GM19240 (cell line): ENCODE results near the gene KPTN.

ENCODE experiments used
- DNase-seq: peaks from one replicate; pipeline ENCODE4 v3.0.0; 2011; ENCODE audit warnings: low spot score; ENCODE audit not compliant: insufficient read length

KPTN gene

DNA sequence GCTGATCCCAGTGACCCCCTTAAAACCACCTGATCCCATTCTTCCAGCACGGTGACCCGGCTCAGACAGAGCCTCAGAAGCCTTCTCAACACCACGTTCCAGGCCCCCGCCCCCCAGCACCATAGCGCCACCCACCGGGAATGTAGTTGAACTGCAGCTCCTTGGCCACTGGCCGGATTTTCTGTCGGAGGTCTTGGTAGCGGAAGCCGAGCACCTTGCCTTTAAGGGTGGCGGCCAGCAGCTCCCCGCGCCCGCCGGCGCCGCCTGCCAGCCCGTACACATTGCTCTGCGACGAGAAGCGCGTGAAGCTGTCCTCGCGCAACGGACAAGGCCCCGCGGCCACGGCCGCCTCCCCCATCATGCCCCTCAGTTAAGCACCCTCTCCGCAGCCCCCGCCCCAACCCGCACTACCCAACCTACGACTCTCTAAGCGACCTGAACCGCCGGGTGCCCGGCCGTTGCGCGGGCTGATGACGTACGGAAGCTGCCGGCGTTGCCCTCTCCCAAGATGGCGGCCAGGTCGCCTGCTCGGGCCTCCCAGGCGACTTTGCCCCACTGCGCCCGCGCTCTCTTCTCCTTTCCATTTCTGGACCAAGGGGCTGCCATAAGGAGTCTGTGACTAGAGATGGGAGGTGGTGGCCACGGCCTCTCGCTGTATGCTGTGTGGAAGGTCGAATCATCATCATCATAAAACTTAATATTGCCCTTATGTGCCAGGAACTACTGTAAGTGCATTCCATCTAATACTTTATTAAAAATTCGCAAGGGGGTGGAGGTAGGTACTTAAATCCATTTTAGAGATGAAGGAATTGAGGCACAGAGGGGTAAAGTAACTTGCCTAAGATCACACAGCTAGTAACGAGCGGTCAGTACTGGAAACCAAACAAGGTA, at the start of gene KPTN:
KPTN (minus strand) TSS at position 420 of the 891 bp plus-strand sequence; CDS start at position 361, 59 bp downstream.
- DNase-seq: peak; percentile 98

DNA sequence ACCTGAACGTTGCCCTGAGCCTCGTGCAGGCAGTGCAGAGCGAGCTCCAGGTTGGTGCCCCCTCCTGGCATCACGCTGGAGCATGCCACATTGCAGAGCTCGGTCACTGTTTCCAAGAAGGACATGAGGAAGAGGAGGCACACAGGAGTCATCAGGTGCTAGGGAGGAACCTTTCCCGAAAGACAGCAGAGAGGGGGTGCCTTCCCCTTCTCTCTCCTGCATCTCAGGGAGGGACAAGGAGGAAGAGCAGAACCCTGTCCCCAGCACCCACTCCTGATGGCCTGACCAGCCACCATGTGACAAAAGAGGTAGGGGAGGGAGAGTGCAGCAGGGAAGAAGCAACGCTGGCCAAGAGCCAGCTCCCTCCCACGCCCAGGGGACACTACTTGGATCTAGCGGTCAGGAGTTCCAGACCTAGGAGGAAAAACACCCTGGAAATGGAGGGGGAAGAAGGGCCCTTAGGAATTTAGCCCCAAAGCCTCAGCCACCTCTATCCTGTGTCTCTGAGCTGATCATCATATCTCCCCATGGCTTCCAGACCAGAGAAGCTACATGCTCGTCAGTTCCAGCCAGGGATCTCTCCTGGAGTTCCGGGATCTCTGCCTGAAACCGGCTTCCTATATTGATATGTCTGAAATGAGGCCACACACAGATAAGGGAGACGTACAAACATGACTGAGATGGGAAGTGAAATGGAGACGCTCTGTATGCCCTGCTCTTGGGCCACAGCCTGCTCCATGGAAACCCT, 47.8 kb upstream of the KPTN start:
- no peak for DNase-seq

DNA sequence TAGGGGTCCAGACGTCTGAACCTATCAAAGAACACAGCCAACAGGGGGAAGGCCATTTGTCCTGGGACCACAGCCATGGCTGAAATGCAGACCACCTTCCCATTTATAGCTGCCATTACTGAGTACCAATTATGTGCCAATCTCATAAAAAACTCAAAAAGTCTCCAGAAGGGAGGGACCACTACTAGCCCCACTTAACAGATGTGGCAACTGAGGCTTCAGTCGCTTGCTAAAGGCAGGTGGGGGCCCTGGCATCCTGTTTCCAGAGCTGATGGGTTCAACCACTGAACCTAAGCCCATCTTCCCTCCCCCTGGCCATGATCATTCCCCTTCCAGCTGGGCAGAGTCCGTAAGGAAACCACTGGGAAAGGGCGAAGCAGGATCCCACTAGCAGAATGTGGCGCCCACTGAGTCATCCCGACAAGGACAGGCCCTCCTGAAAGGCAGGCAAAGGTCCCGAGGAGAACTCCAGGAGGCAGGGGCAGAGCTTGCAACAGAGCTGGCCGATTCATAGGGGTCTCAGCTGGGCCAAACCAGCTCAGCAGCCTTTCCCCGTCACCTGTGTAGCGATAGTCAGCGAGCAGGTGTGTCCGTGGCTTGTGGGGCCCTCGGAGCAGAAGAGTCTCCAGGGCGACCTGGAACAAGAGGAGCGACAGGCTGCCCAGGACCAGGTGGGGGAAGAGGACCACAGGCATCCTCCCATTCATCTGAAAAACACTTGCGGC, 45.2 kb upstream of the KPTN start:
- no peak for DNase-seq

DNA sequence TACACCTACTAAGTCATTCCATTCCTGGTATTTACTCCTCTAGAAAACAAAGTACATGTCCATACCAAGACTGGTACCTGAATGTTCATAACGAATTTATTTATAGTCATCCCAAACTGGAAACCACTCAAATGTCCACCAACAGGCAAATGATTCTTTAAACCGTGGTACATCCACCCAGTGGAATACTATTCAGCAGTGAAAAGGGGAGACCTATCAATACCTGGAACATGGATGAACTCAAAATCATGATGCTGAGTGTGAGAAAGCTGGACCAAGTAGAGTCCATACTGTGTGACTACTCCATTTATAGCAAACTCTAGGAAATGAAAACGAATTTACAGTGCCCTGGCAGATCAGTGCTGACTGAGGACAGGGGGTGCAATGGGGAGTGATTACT, 42.8 kb upstream of the KPTN start:
- no peak for DNase-seq

DNA sequence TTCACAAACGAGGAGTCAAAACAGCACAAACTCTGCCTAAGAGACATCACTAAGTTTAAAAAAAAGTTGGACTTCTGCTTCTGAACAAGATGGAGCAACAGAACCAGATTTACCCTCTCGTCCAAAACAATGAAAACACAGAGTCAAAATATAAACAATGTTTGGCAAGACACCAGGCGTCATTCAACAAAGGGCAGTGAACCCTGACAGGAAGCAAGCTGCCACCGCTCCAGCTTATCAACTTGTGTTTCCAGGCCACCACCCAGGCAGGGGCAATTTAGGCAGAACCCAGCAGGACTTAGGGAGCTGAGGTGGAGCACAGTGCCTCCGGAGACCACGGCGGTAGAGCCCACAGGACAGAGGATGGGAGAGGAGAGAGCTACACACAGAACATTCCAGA, 39.5 kb upstream of the KPTN start:
- DNase-seq: no peak

DNA sequence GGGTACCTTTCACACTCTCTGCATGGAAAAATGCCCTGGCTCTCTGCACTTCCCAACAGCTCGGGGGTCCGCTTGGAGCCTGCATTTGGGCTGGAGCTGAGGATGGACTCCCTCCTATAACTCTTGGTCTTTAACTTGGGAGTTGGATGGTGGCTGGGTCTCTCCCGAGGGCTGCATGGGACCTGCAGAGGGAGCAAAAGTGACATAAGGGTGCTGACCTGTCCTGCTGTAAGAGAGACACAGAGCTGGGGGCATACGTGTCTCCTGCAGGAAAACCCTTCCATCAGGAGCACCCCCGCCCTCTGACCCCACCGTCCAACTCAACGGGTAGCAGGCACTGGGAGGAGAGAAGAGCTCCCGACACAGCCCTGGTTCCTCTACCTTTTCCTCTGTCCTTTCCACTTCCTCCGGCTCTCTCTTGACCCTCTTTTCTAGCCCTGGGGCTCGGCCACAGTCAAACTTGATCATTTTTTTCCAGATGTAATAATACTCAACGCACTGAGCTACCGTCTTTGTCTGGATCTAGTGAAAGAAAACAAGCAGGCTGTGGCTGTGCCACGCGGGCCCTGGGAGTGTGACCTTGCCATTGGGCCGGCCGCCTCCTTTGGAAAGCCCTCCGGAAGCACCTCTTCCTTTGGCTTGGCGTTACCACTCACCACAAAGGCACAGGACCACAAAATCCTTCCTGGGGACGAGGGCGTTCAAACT, 37.6 kb upstream of the KPTN start:
- no peak for DNase-seq

DNA sequence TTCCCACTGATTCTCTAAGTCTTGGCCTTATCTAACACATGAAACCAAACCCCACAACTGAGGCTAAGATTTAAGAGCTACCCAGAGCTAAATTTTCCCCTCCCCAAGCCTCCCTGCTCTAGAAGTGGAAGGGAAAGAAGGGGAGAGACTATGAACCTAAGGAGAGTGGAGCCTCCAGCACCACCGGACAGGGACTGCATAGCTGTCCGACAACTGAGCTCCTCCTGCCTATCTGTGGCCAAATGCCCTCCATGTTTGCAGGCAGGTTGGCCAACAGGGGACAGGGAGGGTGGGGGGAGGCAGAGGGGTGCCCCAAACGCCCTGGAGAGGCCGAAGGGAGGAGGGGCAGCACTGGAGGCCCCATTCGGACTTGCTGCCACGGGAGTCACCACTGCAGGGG, 36.8 kb upstream of the KPTN start:
- DNase-seq: no peak

DNA sequence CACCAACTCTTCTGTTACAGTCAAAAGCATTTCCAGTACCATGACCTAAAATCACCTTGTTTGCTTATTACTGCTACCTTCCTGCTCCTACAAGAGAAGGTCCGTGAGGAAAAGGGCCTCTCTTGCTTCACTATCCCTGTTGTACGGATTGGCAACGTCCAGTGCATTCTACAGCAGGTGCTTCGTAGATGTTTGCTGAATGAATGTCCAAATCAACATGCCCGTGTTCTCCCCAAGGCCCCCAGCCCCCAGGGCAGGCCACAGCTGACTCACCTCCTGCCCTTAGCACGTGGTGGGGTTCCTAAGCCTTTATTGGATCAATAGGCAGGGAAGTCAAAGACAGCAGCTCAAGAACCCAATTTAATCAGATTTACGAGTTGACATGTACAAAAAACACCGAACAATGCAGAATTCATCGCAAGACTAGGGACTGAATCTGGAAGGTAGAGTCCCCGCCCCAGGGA, 36.4 kb upstream of the KPTN start:
- DNase-seq: no peak

DNA sequence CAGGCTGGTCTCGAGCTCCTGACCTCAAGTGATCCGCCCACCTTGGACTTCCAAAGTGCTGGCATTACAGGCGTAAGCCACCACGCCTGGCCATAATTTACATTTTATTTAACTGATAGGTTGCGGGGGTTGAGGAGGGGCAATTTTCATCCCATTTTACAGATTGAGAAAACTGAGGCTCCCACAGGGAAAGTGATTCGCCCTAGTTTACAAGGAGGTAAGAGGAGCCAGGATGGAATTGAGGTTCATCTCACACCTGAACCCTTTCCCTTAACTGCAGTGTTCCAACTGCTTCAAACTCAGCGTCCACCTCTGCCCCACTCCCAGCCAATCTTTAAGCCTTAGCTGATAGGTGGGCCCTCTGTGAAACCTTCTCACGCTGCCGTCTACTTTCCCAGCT, 34.8 kb upstream of the KPTN start:
- no peak for DNase-seq

DNA sequence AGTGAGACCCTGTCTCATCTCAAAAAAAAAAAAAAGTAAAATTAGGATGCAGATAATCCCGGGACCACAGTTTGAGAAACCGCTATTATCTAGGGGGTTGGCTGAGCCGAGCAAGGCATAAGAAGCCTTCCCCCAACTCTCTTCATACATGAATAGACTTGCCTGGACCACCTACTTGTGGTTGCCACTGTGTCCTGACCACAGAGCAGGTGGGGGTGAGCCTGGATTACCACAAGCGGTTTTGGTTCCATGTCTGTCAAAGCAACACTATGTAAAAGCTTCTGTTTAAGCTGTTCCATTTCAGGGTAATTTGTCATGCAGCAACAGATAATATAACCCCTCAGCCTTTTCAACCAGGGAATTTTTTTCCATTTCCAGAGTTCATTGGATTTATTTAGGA, 34.1 kb upstream of the KPTN start:
- peak; percentile 76 for DNase-seq

DNA sequence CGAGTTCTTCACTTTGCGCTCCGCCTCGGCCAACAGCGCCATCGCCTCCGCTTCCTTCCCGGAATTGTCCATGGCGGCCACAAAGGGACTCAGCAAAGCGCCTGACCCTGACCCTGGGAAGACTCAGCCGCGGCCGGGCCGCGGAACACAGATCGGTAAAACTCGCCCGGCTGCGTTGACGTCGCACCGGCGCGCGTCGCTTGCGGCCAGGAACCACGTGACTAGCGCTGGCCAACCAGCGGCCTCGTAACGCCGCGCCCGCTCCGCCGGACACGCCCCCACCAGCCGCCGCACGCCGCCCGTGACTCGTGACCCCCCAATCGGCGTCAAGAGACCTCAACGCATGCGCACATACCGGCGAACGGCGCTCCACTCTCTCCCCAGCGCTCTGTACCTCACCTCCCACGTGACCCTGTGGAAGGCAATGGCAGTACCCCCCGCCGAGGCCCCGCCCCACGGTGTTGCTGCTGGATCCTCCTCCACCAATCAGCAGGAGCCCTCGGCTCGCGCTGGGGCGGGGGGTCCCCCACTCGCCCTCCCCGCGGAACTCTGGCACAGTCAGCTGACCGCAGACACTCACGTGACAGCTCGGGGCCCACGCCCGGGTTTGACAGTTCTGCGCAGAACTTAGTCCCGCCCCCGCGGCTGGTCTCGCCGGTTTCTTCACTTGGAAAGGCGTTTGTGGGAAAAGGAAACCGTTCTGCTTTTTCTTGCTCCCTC, 31.0 kb upstream of the KPTN start, which contains the start of gene NAPA:
NAPA (minus strand) TSS at position 195 of the 720 bp plus-strand sequence; CDS start at position 72, 123 bp downstream.
- peak; percentile 95 for DNase-seq

DNA sequence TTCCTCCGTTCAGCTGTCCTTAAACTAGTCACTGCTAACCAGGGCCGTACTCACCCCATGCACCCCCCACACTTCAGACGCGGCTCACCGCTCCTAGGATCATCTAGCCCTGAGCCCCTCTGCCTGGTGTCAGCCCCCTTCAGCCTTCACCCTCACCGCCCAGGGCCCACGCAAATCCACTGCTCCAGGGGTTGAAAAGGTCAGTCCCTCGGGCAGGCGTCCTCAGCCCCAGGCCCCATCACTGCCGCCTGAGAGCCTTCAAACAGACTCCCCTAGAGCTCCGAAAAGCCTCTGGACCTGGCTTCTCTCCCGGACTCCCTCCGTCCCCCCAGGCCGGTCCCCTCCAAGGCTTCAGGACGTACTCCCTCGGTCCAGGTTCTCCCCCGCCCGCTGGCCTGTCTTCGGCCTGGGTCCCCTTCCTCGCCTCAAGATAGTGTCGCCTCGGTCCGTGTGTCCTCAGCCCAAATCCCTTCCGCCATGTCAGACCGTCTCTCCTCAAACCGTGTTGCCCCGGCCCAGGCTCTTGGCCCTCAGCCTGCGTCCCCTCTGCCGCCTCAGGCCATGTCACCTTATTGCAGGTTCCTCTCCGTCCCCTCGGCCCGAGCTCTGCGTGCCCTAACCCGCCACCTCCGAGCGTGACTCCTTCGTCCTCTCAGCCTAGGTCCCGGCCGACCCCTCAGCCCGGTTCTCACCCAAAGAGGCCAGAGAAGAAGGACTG, 30.3 kb upstream of the KPTN start:
- DNase-seq: no peak

DNA sequence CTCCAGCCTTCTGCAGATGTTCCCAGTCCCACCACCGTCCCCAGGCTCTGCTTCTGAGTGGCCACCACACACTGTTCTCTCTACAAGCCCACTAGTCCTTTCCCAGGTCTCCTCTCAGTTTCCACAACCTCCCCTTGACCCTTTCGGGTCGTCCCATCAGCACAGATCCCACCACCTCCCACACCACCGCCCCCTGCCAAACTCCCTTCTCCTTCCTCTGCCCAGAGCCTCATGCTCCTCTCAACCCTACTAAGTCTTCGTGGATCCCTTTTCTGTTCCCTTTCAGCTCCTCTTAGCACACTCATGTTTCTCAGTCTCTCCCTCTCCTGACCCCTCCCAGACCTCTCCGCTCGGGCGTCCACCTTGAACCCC, 28.9 kb upstream of the KPTN start:
- DNase-seq: no peak

DNA sequence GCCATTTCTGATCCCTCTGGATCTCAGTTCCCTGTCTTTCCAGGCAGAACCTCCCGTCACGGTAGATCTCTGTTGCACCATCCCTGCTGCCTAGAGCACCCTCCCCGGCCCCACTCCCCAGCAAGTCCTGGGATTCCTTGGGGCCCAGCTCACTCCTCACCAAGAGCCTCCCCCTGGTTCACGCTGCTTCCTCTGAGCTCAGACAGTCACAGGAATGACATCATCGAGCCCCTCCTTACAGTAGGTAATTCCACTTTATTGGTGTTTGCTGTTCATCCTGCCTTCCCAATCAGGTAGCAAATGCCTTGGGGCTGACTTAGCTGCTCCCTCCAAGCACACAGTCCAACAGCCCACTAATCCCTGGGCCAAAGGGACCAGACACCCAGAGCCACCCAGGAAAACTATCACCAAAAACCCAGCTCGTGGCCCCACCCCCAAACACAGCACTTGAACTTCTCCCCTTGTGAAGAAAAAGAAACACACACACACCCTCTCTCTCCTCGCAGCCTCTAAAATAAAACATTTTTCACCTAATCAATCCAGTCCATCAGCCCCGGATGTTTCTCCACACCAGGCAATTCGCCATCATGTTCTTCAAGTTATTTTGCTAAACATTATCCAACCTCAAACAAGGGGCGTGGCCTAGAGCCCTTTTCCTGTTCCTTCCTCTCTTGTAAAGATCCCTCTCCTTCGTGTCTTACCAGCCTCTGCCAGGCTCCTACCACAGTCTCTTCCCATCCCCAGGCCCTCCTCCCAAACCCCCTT, 28.3 kb upstream of the KPTN start:
- no peak for DNase-seq

DNA sequence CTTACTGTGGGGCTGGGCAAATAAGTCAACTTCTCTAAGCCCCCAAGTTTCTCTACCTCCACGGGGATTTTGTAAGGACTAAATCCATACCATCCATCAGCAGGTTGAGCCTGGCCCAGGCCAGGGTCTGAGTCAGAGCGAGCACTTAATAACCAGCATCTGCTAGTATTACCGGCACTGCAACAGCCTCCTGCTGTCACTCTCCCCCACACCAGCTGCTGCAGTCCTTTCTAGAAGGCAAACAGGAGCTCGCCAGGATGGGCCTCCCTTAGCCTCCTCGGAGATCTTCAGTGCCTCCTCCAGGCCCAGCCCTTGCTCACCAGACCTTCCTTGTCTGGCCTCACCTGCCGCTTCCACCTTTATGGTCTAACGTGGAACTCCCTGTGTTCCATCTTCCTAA, 27.7 kb upstream of the KPTN start:
- DNase-seq: no peak

DNA sequence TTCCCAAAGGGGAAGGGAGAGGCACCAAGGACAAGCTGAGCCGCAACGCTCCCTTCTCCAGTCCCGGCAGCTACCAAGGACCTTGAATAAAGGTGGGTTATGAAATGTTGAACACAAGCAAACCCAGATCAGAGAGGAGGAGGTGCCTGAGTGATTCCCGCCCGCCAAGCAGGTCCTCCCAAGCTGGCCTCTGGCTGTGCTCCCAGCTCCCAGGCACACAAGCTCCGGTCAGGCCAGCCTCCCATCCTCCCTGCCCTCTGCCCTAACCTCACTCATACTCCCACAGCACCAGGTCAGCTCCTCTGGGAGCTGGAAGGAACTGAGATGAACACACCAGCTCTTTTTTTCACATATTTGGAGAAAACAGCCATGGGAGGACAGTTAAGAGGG, 27.1 kb upstream of the KPTN start:
- DNase-seq: no peak

DNA sequence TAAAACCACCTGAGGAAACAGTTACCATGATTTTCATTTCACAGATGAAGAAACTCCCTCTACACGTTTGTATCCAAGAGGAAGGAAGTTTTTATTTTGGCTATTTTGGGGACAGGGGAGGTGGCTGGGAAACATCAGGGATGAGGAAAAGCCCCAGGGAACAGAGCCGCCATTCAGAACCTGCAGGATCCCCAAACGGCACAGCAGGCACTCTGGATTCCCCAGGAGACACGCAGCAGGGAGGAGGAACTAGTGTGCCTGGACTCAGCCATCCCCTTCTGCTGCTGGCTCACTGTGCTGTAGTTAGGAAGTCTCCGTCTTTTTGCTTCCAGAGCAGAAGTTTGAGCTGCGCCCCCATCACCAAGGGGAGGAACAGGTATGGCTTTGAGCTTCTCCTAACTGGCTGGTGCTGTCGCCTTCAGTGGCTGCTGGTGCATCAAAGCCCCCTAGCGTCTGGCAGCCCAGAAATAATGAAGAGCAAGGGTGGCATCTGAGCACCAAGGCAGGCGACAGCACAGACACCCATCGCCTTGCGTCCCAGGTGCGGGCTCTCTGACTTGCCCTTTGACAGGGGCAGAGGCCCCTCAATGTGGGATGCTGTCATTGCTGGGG, 26.6 kb upstream of the KPTN start:
- DNase-seq: no peak

DNA sequence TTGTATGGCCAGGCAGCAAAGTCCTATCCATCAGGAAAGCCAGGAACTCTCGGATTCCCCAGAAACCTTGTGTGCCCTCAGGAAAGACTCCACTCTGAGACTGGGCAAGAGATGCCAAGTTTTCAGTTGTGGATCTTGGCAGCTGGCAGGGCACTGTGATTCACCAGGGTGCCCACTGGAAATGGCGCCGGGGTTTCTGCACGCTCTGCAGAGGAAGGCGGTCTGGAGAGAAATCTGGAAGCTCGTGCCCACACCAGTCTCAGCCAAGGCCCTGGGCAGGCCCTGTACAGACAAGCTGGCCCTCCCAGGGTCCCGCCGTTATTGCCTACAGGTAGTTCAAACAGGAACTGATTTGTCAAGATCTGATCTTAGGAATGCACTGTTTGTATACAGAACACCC, 26.0 kb upstream of the KPTN start:
- DNase-seq: no peak
